ENCODE data around the gene C1QL1.
A peak's percentile ranks its signal among the peaks of the same experiment; 100 is the strongest.

C1QL1 gene

DNA sequence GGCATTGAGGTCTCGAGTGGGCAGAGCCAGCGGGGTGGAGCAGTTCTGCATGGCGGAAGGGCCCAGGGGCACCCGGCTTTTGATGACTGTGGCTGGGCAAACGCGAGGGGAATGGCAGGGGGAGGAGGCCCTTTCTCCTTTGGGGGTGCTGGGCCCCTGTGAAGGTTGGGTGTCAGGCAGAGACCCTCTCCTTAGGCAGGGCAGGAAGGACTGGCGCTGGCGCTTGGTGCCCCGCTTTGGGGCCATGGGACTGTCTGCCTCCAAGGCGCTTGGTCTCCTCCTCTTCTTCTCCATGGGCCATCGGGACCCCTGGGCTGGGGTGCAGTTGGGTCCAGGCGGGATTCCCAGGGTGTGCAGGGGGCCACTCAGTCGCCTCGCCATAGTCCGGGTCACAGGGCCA is 40.0 kb downstream of the C1QL1 start:
- DNase-seq, result no peak

DNA sequence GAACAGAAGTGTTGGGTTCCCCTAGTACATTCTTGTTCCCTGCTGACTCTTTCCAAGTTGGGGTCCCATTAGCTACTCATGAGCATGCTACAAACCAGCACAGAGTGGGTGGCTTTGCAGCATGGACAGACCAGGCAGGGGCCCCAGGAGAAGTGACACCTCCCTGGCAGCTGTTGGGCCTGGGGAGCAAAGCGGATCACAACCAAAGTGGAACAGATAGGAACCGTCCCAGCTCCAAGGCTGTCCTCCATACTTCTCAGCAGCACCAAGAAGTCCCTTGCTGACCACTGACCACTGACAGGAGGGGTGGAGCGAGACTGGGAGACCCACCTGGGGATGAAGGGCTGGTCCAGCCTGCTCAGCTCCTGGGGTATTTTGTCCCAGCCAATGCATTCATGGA is 40.4 kb downstream of the C1QL1 start:
- DNase-seq, result no peak

DNA sequence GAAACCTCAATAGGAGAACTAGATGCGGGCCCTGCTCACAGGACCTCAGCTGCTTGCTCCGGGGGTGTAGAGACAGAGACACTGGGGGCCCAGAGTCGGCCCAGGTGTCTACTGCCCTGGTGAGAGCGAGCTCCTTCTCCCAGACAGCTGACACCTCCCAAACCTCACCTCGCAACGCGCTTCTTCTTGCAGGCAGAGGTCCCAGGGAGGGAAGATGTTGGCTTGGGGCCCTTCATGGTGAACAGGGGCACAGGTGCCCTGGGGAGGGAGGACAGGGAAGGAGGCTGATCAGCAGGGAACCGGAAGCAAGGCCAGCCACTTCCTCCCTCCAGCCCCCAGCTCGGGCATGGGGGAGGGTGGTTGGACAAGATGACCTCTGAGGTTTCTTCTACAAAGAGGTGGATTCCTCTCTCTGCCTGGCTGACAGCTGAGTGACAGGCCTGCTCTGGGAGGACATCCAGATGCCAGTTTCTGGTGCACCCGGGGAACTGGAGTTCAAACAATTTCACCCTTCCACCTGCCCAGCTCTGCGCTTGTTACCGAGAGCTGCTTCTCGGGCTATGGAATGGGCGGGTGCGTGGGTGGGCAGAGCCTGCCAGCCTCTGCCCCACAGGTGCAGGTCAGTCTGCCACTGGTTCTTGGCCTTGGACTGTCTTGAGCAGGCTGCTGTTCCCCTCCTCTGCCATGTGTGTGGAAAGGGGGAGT is 41.1 kb downstream of the C1QL1 start:
- no peak for DNase-seq

GRCh38 chr17:44925731-44926697 is 42.1 kb downstream of the C1QL1 start:
- DNase-seq, result no peak

DNA sequence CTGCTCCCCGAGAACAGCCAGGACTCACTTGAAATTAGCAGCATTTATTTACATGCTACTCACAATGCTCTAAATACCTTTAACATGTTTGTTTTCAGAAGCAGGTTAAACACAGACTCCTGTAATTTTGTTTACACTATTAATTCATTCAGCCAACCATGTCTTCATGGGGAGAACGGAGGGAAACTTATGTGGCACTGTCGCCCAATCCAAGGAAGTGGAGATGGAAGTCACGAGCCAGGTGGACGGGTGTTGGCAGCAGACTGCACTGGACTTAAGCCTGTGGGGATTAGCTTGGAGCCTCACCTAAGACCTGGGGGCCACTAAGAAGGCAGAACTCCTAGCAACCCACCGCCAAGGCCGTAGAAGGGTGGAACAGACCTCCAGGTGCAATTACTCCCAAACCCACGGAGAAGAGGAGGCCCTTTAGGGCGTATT is 44.0 kb downstream of the C1QL1 start:
- DNase-seq, result no peak

GRCh38 chr17:44922746-44923470 is 45.2 kb downstream of the C1QL1 start:
- DNase-seq, result no peak

DNA sequence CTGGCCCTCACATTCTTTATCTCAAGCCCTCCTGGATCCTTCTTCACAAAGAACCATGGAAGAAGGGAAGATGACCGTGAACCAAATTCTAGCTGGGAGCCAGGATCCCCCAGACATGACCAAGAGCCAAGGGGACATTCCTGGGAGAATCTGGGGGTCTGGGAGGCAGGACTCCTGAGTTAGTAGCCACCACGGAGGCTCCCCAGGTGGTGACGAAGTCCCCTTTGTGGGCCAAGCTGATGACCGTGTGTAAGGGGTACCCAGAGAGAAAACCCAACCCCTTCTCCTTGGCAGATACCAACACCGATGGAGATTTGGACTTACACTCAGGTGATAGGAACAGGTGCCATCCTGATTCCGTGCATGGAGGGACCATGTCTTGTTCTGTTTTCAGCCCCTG is 46.0 kb downstream of the C1QL1 start:
- no peak for DNase-seq

DNA sequence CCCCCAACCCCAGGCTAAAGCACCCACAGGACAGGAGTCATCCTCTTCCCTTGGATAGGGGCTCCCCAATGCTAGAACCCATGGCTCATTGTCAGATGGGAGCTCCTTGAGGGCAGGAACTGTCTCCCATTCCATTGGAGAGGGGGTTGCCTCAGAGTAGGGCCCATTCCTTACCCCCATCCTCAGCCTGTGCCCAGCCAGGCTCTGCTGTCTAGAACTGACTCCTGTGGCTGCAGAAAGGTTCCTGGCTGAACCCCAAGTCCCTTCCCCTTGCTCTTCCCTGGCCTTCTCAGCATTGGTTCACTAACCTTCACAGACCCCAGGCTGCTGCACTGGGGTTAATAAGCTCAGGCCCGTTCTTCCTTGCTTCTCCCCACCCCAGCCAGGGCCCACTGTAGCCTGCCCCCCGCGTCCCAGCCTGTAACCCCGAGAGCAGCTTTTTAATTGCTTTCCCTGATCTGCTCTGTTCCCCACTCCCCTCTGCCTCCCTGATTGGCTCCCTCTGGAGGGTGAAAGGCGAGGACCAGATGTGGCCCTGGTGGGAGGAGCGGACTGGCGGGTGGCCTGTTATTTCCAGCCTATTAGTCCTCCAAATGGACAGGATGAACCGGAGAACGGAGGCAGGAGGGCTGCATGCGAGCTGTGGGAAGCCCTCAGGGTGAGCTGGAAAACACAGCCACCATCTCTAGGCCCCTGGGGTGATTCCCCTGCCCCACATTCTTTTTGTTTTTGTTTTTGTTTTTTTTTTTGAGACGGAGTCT is 46.8 kb downstream of the C1QL1 start:
- DNase-seq, result no peak

DNA sequence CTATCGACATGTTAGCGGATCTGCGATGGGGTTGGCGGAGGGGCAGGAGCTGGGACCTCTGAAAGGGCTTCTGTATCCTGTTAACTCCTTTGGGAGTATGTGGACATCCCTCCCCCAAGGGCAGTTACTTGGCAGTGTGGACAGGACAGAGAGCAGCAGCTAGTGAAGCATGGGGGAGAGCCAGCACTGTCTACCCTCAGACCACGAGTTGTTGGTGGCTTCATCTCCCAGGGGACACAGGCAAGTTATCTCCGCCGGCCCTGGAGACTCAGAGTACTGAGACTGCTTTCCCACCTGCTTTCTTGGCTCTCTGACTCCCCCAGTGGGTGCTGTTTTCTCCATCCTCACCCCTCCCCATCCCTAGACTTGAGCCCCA is 47.5 kb downstream of the C1QL1 start:
- DNase-seq, result no peak

- peak; percentile 42 to 60 for DNase-seq
Measured at GRCh38 chr17:44919885-44920564, 48.1 kb downstream of the C1QL1 start.

GRCh38 chr17:44919411-44919810 is 48.7 kb downstream of the C1QL1 start:
- no peak for DNase-seq

DNA sequence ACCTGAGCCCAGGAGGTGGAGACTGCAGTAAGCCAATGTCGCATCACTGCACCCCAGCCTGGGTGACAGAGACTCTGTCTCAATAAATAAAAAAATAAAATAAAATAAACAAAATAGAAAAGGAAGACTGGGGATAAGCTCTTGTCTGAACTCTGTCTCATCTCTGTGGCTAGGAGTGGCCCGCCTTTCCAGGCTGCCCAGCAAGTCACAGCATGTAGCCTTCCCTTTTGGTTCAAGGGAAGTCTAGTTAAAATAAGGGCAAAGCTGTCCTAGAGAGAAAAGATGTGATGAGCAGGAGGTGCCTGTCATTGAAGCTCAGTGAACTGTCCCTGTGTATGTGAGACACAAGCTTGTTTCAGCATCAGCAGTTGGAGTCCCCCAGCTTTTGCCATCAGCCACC is 50.1 kb downstream of the C1QL1 start:
- DNase-seq, result no peak

- no peak for DNase-seq
Measured at GRCh38 chr17:44917456-44917855, 50.6 kb downstream of the C1QL1 start.

DNA sequence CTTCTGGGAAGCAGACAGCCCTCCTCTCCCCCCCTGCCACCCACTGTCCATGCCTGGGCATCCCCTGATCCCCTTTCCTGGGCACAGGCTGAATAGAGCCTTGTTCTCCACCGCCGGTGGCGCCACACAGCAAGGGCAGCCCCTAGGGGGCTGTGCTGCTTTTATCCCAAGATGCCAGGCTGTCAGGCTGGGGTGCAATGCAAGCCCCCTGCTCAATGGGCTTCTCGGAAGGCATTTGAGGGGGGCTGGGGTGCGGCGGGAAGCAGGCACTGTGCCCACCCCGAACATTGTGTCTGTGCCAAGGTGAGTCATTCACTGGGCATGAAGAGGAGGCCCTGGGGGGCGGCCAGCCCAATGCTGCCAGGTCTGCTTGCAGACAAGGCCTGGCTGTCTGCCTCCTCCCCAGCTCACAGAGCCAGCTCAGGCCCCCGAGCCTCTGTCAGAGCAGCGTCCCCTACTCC is 51.3 kb downstream of the C1QL1 start:
- DNase-seq, result no peak

DNA sequence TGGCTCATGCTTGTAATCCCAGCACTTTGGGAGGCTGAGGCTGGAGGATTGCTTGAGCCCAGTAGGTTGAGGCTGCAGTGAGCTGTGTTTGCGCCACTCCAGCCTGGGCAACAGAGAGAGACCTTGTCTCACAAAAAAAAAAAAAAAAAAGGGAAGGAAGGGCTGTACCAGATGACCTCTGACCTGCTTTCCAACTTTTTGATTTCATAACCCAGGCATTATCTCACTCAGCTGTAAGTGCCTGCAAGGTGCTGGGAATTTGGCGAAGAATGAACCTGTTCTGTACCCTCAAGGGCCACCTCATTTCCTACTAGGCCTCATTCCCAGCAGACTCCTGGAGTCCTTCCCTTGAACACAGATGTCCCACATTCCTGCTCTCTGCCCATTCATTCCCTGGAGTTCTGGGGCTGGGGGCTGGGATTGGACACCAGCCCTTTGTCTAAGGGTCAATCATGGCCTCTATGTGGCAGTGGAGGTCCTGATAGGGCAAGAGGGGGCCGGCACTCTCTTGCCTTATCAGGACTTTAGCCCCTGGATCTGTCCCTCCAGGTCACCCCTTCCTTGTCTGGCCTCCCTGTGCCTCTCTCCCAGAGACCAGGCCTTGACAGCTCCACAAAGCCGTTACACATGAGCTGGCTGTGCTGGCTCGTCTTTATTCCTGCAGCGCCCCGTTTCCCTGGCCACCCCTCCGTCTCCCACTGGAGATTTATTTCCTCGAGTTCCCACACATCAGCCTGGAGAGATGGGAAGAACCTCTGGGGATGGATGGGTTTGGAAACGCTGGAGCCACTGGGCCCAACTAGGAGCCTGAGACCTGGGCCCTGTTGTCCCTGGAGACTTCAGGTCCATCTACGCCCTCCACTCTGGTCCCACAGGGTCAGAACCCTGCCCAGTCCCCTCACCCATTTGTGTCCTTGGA is 52.0 kb downstream of the C1QL1 start:
- no peak for DNase-seq

GRCh38 chr17:44915321-44915726 is 52.8 kb downstream of the C1QL1 start, which contains the start of gene GFAP:
Gene GFAP, minus strand, starts transcription at chr17:44915500. Its CDS starts 14 bp downstream, at chr17:44915486.
- no peak for DNase-seq

GRCh38 chr17:44914698-44915271 is 53.3 kb downstream of the C1QL1 start:
- no peak for DNase-seq

GRCh38 chr17:44914148-44914547 is 54.0 kb downstream of the C1QL1 start:
- no peak for DNase-seq

- DNase-seq, result no peak
Measured at GRCh38 chr17:44913676-44914075, 54.4 kb downstream of the C1QL1 start.
